Loucy (cell line): ENCODE data around the gene KLK3.
A peak's percentile ranks its signal among the peaks of the same experiment; 100 is the strongest.

Experiments
- H2AFZ ChIP-seq: fragments of 200-600 bp; sonication (generic); 2 replicates; pipeline ENCODE4 v1.6.0; 2016; ENCODE audit warnings: antibody characterized with exemption, mild to moderate bottlenecking, low read length, moderate library complexity
- H3F3A ChIP-seq: fragments of 200-600 bp; 2 replicates; pipeline ENCODE4 v1.6.0; 2016; ENCODE audit warnings: antibody characterized with exemption, low read depth, mild to moderate bottlenecking
- H3K27me3 ChIP-seq: fragments of 200-600 bp; sonication (generic); 2 replicates; pipeline ENCODE4 v1.6.1; 2014; ENCODE audit warnings: low read length, mild to moderate bottlenecking; ENCODE audit not compliant: insufficient read depth, poor library complexity, severe bottlenecking
- H3K36me3 ChIP-seq: fragments of 200-600 bp; sonication (generic); 2 replicates; pipeline ENCODE4 v1.6.1; 2016; ENCODE audit warnings: low read length; ENCODE audit not compliant: insufficient read depth
- H3K4me1 ChIP-seq: fragments of 200-600 bp; sonication (generic); 2 replicates; pipeline ENCODE4 v1.5.1; 2014; ENCODE audit warnings: low read length, mild to moderate bottlenecking; ENCODE audit not compliant: insufficient read depth, poor library complexity, severe bottlenecking
- H3K4me2 ChIP-seq: fragments of 200-600 bp; sonication (generic); 2 replicates; pipeline ENCODE4 v1.6.0; 2014; ENCODE audit warnings: antibody characterized with exemption, low read length, low read depth, mild to moderate bottlenecking; ENCODE audit not compliant: poor library complexity, severe bottlenecking
- H3K4me3 ChIP-seq: fragments of 200-600 bp; sonication (generic); 2 replicates; pipeline ENCODE4 v1.5.1; 2014; ENCODE audit warnings: low read length, mild to moderate bottlenecking, mixed read lengths; ENCODE audit not compliant: poor library complexity, severe bottlenecking
- H3K79me2 ChIP-seq: fragments of 200-600 bp; sonication (generic); 2 replicates; pipeline ENCODE4 v1.6.1; 2014; ENCODE audit warnings: low read length; ENCODE audit not compliant: insufficient read depth
- H3K9ac ChIP-seq: fragments of 200-600 bp; sonication (generic); 2 replicates; pipeline ENCODE4 v1.6.0; 2014; ENCODE audit warnings: mild to moderate bottlenecking, low read depth, low read length, moderate library complexity; ENCODE audit not compliant: poor library complexity, severe bottlenecking
- H3K9me2 ChIP-seq: fragments of 200-600 bp; sonication (generic); replicated peaks from 2 replicates; pipeline ENCODE4 v1.6.1; 2016; ENCODE audit warnings: low read depth, low read length, mixed read lengths
- H3K9me3 ChIP-seq: fragments of 200-600 bp; sonication (generic); 2 replicates; pipeline ENCODE4 v1.6.1; 2014; ENCODE audit warnings: mild to moderate bottlenecking, antibody characterized with exemption, low read length, low read depth; ENCODE audit not compliant: insufficient read depth
- H4K20me1 ChIP-seq: fragments of 200-600 bp; sonication (generic); 2 replicates; pipeline ENCODE4 v1.6.0; 2014; ENCODE audit warnings: antibody characterized with exemption, low read length, mild to moderate bottlenecking; ENCODE audit not compliant: insufficient read depth, poor library complexity, severe bottlenecking
- CTCF ChIP-seq: fragments of 200-600 bp; sonication (generic); conservative IDR thresholded peaks from 2 replicates; pipeline ENCODE4 v1.5.1; 2014; ENCODE audit warnings: mild to moderate bottlenecking, antibody characterized with exemption, low read length
- EZH2phosphoT487 ChIP-seq: fragments of 200-600 bp; IDR thresholded peaks from 2 replicates; pipeline ENCODE4 v1.6.1; 2018; ENCODE audit warnings: antibody characterized with exemption, mild to moderate bottlenecking, moderate library complexity, borderline replicate concordance

The KLK3 gene

GRCh38 chr19:50835785-50836542 lies 18.8 kb upstream of the KLK3 start:
- no peaks in the 10 kb centered on the region for H3F3A ChIP-seq

GRCh38 chr19:50836543-50837195 lies 18.0 kb upstream of the KLK3 start:
- H3K9ac ChIP-seq: no peak overlapping the region
- H3K79me2 ChIP-seq: no peaks in the 10 kb centered on the region
- no peaks in the 10 kb centered on the region for H3K36me3 ChIP-seq
- H3K4me1 ChIP-seq: no peaks in the 10 kb centered on the region
- H3K9me2 ChIP-seq: no peaks in the 10 kb centered on the region
- H2AFZ ChIP-seq: no peak overlapping the region
- TF ChIP-seq CTCF (no peak), EZH2phosphoT487 (no peak)
- H4K20me1 ChIP-seq: no peaks in the 10 kb centered on the region
- H3K4me3 ChIP-seq: no peak overlapping the region
- H3K9me3 ChIP-seq: no peaks in the 10 kb centered on the region
- no peak overlapping the region for H3K4me2 ChIP-seq
- no peaks in the 10 kb centered on the region for H3K27me3 ChIP-seq
- no peaks in the 10 kb centered on the region for H3F3A ChIP-seq

More at GRCh38 chr19:50835785-50836542, 18.8 kb upstream of the KLK3 start:
- Histone ChIP-seq H4K20me1 (no peaks in the 10 kb centered on the region), H3K4me1 (no peaks in the 10 kb centered on the region), H3K36me3 (no peaks in the 10 kb centered on the region), H3K9me3 (no peaks in the 10 kb centered on the region), H3K4me3 (peak overlapping the region; percentile 69), H3K4me2 (peak overlapping the region; percentile 52), H3K9me2 (no peaks in the 10 kb centered on the region), H3K27me3 (no peaks in the 10 kb centered on the region), H3K79me2 (no peaks in the 10 kb centered on the region), H3K9ac (peak overlapping the region; percentile 45), H2AFZ (peak overlapping the region; percentile 90)
- TF ChIP-seq EZH2phosphoT487: no peak
- TF ChIP-seq CTCF: no peak

GRCh38 chr19:50837300-50837699 lies 17.4 kb upstream of the KLK3 start:
- no peak overlapping the region for H3K4me3 ChIP-seq
- no peaks in the 10 kb centered on the region for H3K9me2 ChIP-seq
- no peaks in the 10 kb centered on the region for H3K9me3 ChIP-seq
- TF ChIP-seq CTCF (no peak), EZH2phosphoT487 (no peak)
- H3K4me1 ChIP-seq: no peaks in the 10 kb centered on the region
- H2AFZ ChIP-seq: no peak overlapping the region
- no peak overlapping the region for H3K4me2 ChIP-seq
- no peaks in the 10 kb centered on the region for H4K20me1 ChIP-seq
- H3K9ac ChIP-seq: no peak overlapping the region
- H3F3A ChIP-seq: no peaks in the 10 kb centered on the region
- H3K27me3 ChIP-seq: no peaks in the 10 kb centered on the region
- H3K79me2 ChIP-seq: no peaks in the 10 kb centered on the region
- no peaks in the 10 kb centered on the region for H3K36me3 ChIP-seq
